T1000 (cell line): ENCODE results near the gene MARVELD1.

Source experiments
- DNase-seq: peaks from one replicate; lab custom pipeline; 2025; ENCODE audit warnings: mixed read lengths; lab: John Stamatoyannopoulos, UW

MARVELD1 gene

DNA sequence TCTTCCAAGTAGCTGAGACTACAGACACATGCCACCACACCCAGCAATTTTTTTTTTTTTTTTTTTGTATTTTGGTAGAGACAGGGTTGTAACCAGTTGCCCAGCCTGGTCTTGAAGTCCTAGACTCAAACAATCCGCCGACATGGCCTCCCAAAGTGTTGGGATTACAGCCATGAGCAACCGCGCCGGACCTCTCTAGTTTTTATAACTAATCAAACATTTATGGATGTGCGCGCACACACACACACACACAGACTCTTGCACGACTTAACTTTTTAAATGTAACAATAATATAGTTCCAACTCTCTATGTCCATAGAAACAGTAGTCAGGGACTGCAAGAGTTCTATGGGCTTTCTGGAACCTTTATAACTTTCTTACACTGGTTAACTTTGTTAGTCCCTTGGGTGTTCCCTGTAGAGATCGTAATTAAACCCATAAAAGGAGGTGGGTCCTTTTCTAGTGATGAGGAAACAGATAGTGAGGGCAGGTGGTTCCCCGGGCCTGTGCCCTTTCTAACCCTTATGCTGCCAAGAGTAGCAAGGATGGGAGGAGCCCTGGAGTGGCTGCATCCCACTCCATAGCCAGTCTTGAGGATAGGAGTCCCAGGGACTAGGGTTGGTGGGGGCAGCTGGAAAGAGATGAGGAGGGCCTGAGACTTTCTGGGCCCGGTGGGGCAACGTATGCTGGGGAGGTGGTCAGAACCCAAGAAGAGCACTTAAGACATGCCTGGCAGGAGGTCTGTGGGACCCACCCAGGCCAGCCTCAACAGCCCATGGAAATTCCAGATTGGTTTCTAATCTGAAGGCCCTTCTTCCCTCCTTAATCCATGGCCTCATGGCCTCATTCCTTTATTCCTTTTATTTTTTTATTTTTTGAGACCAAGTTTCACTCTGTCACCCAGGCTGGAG, 8.6 kb downstream of the MARVELD1 start:
- DNase-seq, result no peak

DNA sequence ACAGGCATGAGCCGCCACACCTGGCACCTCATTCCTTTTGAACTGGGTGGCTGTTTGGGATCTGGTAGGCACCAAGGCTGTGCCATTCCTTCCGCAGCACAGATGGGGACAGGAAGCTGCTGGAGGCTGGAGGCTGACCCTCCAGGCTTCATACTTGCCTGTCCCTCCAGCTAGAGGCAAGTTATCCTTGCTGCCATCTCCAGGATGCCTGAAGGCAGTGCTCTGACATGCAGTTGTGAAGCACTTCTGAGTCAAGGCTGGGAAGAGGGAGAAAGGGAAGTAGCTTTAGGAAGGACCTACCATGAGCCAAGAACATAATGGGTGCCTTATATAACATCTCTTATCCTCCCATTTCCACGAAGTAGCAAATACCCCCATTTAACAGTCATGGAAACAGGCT, 9.5 kb downstream of the MARVELD1 start:
- no peak for DNase-seq

DNA sequence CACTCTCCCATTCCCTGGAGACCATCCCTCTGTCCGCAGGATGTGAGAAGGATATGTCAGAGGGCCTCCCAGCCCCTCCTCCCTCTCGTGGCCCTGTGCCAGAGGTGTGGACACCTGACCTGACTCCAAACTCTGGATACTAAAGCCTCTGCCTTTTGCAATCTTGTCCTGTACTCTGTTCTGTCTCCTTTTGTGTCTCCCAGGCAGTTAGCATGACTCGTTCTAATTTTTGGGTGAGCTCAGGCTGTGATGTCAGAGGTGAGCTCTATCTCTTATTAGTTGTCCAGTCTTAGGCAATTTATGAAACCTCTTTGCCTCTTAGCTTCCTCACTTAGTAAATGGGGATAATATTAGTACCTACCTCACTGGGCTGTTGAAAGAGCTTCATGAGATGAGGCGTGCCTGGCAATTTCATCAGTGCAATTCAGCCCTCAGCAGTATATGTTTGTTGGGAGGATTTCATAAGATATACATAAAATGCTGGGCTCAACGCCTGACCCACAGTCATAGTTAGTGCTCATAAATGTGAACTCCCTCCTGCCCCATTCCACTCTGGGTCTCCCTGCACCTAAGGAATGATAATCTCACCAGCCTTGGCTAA, 10.9 kb downstream of the MARVELD1 start:
- DNase-seq, result no peak

DNA sequence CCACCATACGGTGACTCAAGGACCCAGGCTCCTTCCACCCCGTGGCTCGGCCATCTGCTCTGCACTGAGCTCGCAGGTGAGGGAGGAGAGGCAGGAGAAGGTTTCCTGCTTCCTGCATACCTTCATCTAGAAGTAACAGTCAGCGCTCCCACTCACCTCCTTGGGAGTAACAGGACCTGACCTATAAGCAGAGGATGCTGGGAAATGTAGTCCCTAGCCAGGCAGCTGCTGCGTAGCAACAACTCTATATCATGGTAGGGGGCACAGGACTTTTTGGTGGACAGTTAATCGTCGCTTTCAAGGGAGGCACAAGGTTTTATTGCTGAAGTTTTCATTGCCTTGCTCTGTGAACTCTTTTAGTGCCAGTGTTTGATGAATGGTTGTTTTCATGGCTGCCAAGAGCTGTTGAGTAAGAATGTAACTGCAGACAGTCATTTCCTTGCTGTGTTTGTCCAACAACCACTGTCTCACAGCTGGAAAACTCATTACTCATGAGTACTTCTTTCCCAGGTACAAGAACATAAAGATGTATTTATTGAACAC, 13.2 kb downstream of the MARVELD1 start:
- peak; percentile 36 for DNase-seq

DNA sequence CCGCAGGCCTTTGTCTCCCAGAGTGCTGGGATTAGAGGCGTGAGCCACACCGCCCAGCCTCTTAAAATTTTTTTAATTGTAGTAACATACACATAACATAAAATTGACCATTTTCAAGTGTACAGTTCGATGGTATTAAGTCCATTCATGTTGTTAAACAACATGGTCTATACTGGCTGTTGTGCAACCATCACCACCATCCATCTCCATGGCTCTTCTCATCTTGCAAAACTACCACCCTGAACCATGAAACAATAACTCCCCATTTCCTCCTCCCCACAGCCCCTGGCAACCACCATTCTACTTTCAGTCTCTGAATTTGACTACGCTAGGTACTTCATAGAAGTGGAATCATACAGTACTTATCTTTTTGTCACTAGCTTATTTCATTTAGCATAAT, 15.5 kb downstream of the MARVELD1 start:
- DNase-seq, result no peak

DNA sequence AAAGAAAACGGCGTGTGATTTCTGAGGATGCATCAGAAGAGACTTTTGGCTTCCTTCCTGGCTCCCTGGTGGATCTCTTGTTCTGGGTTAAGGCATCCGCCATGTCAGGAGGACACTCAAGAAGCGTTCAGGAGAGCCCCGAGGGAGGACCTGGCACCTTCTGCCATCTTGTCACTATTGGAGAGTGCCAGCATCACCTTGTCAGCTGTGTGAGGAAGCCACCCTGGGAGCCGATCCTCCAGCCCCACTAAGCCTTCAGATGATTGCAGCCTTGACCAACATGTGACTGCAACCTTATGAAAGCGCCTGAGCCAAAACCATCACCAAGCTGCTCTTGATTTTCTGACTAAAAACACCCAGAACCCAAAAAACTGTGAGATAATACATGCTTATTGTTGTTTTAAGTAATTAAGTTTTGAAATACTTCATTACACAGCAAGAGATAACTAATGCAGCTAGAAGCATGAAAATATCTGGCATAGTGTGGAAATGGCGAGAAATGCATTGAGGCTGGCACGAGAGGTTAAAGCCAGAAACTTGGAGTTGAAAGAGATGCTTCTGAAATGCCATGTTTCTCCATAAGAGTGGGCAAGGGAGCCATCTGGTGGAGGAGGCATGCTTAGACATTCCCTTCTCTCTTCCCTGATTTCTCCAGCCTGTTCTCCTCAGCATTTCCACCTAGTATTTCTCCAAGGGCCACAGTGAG, 18.0 kb downstream of the MARVELD1 start:
- peak; percentile 70 for DNase-seq

DNA sequence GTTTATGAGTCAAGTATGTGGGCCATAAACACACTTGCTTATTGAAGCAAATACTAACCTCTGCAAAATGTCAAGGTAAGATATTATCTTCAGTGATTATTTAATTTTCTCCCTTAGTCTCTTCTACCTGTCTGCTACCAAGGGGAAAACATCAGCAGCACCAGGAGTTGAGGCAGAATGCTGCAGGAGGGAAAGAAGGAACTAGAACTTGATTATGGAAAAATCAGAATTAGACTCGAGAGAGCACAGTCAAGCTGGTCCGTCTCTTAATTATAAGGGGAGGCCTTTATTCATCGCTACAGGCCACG, 18.5 kb downstream of the MARVELD1 start:
- DNase-seq, result no peak

DNA sequence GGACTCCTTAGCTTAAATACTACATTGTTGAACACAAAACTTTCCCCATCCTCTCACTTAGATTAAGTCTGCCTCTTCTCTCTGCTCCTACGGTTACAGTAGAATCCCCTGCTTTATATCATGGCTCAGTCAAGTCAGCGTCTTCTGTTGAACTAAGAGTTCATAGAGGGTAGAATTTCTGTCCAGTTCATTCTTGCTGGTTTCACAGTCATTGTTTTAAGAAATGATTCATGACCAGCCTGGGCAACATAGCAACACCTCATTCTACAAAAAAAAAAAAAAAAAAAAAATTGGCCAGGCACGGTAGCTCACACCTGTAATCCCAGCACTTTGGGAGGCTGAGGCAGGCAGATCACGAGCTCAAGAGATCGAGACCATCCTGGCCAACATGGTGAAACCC, 19.7 kb downstream of the MARVELD1 start:
- DNase-seq, result no peak

DNA sequence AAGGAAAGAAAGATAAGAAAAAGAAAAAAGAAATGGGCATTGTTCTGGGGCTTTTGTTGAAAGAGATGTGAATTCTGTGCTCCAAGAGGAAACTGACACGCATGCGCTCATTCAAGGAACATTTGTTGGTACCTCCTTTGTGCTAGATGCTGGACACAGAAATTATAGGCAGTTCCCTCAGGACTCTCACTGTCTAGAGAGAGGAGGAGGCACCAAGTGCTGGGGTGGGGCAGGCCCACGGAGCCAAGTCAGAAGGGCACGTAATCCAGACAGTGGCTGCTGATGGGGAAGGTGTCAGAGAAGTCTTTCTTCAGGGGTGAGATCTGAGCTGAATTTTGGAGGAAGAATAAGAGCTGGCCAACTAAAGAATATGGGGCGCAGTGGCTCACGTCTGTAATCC, 20.5 kb downstream of the MARVELD1 start:
- no peak for DNase-seq

DNA sequence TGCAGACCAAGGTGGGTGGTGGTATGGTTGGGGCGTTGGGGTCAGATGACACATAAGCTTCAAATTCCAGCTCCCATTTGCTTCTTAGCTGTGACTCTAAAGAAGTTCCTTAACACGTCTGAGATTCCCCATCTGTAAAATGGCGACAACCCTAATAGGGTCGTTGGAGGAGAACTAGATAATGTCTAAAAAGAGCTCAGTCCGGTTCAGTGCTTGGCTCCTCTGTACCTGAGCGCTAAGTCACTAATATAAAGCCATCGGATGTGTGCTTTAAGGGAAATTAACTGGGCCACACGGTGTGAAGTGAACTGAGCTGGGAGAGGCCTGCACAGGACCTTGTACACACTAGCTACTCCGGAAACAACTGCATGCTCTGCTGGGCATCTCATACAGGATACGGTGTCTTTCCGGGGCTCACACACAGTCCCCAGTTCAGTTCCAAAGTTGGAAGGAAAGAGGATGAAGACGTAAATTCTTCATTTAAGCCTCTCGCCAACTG, 22.9 kb downstream of the MARVELD1 start:
- DNase-seq, result no peak

DNA sequence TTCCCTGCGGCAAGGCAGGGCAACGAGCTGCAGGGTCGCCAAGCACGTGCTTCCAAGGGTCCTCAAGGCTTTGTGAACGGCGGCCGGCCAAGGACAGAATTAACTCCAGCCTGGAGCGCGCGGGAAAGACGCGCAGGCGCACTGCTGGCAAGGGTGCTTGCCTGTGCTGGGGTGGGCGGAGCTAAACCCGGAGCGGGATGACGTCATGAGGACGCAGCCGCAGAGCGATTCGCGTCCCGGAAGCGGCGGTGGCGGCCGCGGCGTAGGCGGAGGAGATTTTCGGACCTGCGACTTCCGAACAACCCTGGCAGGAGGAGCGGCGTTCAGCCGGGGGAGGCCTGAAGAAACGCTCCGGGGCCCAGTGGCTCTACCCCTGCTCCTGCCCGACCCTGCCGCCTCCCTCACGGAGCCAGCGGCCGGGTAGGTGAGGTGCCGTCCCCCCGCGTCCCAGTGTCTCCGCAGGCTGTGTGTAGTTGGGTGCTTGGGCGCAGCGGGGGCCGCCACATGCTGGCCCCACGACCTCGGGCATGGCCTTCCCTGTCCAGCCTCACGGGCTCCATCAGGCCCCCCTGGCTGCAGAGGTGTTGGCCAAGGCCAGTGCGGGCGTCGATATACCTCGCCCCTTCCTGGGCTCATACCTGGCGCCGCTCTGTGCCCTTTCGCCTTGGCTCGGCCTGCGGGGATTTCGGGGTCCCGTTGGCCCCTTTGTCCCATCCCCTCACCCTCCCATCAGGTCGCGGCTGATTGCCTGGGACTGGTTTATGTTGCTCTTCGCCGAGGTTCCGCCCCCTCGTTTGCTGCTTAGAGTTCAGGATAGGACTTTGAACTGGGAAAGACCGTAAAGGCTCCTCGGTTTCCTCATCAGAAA, 23.6 kb downstream of the MARVELD1 start, which contains the start of gene ZFYVE27:
Gene ZFYVE27 (plus strand): TSS at position 227 of the 868 bp plus-strand sequence. CDS start 1,350 bp downstream, outside the sequence.
- DNase-seq, result peak; percentile 96

DNA sequence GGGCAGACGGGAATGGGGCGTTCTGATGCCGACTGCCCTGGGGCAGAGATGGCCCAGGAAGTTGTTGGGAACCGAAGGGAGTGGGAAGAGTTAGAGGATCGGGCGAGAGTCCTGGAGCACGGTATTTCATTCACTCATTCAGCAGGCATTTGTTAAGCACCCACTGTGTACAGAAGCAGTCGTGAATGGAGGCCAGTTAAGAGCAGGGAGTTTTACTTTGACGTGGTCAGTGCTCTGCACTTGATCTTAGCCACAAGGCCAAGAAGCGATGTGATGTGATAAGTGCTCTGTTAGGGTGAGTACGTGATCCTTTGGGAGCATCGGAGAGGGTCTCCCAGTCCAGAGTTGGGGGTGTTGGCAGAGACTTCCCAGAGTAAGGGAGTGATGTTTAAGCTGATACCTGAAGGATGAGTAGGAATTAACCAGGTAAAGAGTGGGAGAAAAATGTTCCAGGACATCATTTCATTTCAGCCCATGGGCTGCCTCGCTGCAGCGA, 24.3 kb downstream of the MARVELD1 start:
- no peak for DNase-seq

DNA sequence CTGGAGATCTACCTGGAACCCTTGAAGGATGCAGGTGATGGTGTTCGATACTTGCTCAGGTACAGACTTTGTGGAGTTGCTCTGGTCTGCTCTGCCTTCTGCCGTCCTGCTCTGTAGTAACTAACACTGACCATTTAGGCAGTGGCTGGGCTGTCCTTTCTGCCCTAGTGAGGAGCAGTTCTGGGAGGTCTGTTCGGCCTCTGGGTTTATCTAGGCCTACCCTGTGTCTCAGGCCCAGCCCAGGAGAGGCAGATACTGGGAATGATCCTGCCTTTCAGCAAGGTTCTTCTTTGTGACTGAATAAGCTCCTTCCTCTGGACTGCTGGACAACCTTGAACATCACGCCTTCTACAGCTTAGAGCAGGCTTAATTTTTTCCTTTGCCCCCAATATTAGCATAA, 25.1 kb downstream of the MARVELD1 start:
- DNase-seq, result no peak

DNA sequence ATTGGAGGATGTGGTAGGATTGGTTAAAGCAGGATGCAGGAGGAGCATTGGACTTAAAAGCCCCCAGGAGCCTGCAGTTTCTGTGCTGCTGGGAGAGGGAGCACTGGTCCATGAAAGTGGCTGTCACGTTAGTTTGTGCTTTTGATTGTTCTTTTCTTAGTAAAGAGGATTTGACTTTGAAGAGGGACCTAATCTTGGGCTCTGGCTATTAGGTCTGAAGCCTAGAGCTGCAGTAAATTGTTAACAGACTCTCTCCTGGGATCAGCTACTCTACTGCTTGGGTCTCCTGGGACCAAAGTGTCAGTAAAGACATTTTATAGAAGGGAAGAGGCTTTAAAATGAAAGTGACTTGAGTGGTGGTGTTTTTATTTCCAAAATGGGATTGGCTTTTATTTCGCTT, 27.1 kb downstream of the MARVELD1 start:
- DNase-seq, result no peak

DNA sequence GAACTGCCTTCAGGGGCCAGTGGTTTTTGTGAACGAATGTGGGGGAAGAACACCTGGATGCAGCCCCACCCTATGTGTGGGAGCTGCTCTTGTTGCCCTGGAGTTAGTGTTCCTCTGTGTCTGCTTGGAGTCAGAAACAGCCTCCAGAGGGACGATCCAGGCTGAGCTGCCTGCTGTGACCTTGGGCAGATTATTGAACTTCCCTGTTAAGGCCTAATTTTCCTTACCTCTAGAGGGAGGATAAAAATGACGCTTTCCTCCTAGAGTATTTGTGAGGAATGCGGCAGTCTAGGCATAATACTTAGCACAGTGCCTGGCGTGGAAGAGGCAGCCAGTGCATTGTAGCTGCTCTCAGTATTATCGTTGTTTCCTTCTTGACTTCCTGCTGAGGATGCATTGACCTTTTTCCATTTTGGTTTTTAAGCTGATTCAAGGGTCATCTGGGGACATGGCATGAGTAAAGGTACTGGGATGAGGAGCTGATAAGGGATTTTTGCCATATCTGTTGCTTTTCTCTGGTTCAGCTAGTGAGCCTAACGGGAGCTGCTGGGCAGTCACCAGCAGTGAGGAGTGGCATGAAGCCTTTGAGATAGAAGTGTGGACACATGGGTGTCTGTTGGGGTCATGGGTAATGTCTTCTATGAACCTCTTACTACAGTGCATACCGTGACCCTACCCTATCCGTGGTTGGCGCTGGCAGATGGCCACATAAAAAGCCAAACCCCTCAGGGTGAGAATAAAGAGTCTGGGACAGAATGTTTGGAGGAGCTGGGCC, 29.8 kb downstream of the MARVELD1 start:
- no peak for DNase-seq

DNA sequence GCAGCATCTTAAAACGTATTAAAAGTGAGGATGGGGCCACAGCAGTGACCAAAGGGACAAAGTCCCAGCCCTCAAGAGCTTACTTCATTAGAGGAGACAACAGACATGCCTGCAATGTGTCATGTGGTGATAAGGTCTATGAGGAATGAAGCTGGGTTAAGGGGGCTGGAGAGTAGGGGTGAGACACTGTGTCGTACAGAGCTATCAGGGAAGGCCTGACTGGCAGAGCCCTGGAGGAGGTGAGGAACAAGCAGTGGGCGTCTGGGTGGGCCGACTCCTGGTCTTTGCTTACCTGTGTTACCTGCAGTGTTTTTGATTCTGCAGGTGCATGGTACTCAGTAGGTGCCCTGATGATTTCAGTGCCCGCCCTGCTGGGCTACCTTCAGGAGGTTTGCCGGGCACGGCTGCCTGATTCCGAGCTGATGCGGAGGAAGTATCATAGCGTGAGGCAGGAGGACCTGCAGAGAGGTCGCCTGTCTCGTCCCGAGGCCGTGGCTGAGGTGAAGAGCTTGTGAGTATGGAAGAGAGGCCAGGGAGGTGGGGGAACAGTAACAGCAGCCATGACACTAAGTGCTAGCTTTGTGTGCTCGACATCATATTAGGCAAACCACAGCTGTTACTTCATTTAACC, 31.0 kb downstream of the MARVELD1 start:
- DNase-seq, result no peak

DNA sequence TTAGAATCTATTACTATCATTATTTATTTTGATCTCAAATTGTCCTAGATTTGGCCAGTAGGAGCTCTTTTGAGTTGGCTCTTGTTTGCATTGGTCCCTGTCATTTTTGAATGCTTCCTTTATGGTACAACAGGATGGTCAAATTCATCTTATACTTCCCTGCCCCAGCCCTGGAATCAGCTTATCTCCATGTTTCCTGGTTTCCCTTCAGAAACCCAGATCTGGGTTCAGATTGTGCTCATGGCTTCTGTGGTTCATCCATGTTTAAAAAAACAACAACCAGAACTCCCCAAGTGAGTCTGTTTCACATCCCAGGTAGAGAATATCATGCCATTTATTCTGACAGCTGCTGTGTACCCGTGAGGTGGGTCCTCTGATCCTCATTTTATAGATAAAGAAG, 34.0 kb downstream of the MARVELD1 start:
- DNase-seq, result no peak

DNA sequence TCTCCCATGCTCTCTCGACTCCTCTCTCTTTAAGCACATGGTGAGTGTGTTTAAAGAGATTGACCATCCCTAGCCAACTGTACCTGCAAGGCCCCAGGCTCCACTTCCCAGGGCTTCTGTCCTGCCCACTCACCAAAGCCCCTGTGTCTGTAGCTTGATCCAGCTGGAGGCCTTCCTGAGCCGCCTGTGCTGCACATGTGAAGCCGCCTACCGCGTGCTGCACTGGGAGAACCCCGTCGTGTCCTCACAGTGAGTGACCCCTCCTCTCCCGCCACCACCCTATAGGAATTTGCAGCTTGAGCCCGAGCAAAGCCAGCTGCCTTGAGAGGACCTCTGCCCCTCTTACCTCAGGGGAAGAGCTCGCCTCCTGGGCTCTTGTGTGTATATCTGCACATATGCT, 34.6 kb downstream of the MARVELD1 start:
- no peak for DNase-seq

DNA sequence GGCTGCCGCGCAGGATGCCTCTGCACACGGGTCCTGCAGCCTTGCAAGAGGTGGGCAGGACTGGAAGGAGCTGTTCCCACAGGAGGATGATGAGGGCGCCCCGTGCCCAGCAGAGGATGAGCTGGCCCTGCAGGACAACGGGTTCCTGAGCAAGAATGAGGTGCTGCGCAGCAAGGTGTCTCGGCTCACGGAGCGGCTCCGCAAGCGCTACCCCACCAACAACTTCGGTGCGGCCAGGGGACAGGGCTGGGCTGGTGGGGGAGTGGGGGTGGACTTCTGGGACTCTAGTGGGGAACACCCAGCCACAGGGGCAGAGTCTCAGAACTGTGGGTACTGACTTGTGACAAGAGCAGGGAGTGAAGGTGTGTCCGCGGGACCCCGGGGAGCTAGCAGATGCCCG, 39.4 kb downstream of the MARVELD1 start:
- no peak for DNase-seq

DNA sequence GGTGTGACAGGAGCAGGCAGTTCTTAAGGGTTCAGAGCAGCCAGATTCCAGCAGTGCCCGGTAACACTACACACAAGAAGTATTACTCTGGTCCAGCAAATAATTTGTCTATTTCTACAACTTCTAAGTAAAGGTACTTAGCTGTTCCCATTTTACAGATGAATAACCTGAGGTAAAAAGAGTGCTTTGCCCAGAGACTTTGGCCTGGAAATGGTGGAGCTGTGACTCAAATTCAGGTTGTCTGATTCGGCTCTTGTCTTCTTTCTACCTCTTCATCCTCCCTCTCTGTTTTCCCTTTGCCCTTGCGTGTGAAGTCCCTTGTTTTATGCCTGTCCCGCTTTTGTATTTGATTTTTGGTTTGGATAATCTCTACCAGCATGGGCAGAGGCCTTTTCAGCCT, 41.2 kb downstream of the MARVELD1 start:
- no peak for DNase-seq
